LNCAP (cell line): Measurements from ENCODE around the gene PTPN1.

Source experiments
- TF ChIP-seq, protein P1 (sequence below): fragments of 450-650 bp; IDR thresholded peaks from 2 replicates; pipeline ENCODE4 v1.5.1; 2017; ENCODE audit warnings: mild to moderate bottlenecking

PTPN1 gene

DNA sequence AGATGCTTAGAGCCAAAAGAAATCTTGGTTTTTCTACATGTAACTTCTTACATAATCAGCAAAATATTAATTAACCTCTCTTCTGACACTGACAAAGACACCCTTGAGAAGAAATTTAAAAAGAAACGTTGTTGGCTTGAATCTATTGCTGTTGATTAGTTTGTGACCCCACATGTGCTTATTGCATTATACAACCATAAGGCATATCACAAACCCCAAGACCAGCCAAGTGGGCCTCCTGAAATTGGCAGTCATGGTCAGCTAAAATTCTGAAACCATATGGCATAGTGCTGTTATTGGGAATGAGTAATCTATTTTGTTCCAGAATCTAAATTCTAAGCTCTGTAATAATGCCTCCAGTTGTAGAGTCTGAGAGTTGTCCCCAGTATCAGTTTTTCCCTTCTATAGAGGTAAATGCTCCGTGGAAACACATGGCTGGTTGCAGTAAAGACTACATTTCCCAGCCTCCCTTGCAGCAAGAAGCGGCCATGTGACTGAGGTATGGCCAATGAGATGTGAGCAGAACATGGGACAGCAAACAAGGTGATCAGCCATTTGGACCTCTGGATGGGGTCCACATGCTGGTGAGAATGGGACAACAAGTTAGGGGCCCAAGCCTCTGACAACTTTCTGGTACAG lies 42.3 kb upstream of the PTPN1 start:
- TF ChIP-seq, protein P1, sequence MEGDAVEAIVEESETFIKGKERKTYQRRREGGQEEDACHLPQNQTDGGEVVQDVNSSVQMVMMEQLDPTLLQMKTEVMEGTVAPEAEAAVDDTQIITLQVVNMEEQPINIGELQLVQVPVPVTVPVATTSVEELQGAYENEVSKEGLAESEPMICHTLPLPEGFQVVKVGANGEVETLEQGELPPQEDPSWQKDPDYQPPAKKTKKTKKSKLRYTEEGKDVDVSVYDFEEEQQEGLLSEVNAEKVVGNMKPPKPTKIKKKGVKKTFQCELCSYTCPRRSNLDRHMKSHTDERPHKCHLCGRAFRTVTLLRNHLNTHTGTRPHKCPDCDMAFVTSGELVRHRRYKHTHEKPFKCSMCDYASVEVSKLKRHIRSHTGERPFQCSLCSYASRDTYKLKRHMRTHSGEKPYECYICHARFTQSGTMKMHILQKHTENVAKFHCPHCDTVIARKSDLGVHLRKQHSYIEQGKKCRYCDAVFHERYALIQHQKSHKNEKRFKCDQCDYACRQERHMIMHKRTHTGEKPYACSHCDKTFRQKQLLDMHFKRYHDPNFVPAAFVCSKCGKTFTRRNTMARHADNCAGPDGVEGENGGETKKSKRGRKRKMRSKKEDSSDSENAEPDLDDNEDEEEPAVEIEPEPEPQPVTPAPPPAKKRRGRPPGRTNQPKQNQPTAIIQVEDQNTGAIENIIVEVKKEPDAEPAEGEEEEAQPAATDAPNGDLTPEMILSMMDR: no peak

DNA sequence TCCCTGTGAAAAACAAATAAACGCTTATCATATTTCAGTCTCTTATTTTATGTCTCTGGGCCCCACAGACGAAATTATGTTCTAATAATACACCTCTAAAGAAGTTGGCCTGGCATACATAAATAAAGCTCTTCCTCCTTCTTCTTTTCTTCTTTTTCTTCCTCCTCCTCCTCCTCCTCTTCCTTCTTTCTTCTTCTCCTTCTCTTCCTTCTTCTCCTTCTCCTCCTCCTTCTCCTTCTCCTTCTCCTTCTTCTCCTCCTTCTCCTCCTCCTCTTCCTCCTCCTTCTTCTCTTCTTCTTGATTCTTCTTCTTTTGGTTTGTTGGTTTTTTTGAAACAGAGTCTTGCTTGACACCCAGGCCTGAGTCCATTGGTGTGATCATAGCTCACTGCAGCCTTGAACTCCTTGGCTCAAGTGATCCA lies 41.8 kb upstream of the PTPN1 start:
- TF ChIP-seq, protein P1: no peak

DNA sequence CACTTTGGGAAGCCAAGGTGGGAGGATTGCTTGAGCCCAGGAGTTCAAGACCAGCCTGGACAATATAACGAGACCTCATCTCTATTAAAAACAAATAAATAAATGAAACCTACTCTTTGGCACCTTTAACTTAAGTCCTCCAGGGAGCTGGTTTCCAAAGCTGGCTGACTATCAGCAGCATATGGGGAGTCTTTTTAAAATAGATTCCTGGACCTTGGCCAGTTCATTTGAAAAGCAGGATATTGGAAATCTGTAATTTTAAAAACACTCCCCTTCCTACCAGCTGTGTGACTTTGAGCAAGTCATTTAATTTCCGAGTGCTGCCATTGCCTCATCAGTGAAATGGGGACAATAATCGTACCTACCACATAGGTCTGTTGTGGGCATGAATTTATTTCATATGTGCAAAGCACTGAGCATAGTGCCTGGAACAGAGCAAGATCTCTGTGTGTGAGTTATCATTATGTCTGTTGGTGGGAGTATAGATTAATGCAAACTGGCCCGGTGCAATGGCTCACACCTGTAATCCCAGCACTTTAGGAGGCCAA lies 40.9 kb upstream of the PTPN1 start:
- TF ChIP-seq, protein P1: no peak

DNA sequence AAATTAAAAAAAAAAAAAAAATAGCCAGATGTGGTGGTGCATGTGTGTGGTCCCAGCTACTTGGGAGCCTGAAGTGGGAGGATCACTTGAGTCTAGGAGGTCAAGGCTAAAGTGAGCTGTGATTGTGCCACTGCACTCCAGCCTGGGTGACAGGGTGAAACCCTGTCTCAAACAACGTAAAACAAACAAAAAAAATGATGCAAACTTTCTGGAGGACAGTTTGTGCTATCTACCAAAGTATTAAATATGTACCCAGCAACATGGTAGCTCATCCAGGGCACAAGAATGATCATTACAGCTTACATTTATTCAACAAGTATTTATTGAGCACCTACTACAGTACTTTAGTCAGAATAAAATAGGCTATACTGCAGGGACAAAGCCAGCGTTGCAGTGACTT lies 40.4 kb upstream of the PTPN1 start:
- TF ChIP-seq, protein P1: no peak

DNA sequence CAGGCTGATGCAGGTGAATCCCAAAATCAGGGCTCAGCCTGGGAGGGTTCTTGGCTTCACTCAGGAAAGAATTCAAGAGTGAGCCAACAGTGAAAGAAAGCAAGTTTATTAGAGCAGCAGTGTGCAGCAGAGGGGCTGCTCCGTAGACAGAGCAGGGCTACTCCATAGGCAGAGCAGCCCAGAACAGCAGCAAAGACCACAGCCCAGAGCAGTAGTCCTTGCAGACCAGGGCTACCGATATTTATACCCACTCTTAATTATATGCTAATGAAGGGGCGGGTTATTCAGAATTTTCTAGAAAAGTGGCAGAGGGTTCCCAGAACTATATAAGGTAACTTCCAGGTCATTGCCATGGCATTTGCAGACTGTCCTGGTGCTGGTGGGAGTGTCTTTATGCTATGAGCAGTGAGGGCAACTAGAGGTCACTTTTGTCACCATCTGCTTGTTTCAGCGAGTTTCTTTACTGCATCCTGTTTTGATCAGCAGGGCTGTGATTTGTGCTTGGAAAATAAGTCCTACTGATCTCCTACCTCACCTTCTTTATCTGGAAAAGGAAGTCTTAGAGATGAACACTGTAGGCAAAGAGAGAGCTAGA lies 39.8 kb upstream of the PTPN1 start:
- TF ChIP-seq, protein P1: no peak

DNA sequence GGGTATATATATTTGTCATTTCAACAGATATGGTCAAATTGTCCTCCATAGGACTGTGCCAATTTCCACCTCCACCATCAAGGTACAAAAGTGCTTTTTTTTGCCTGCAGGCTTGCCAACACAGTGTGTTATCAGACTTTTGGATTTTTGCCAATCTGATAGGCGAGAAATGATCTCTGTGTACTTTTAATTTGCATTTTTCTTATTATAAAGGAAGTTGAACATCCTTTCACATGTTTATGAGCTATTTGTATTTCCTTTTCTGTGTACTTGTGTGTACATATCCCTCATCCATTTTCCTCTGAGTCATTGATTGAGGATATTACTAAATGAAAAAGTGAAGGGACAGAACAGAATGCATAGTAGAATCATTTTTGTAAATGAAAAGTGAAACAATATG lies 39.0 kb upstream of the PTPN1 start:
- TF ChIP-seq, protein P1: no peak

DNA sequence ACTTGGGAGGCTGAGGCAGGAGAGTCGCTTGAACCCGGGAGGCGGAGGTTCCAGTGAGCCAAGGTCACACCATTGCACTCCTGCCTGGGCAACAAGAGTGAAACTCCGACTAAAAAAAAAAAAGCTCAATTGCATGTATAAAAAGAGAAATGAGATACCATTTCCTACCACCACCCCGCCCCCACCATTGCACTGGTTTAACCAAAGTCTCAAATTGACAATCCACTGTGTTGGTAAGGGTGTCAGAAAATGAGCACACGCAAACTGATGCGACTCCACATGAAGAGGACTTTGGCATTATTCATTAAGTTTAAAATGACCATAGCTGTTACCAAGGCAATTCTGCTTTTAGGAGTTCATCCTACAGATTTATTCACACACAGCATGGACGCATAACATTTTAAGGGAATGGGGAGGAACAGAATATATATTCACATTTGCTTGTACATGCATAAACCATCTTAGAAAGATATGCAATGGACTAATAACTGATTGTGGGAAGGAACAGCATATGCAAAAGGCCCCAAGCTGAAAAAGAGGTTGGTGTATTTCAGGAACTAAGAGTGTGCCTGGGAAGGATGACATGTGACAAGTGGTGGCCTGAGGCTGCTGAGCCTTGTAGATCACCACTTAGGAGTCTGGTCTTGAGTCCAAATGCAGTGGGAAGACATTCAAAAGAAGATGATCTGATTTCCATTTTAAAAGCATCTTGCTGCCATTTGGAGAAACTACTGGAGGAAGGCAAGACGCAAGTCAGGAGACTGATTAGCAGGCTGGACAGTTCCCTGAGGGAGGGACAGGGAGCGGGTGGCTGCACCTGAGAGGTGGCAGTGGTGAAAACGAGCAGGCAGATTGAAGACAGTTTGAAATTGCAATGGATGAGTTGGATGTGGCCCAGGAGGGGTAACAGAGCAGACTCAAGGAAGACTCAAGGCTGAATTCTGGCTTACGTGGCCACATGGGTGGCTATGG lies 37.2 kb upstream of the PTPN1 start:
- TF ChIP-seq, protein P1: no peak
